GM21423 (cell line): Measurements from ENCODE around the gene MPP4.
"Not testable (repeated sequence)": the region's sequence is repeated elsewhere in the genome, so short reads cannot be mapped to it uniquely, and the experiment has no call there.

ENCODE experiments used
- ATAC-seq: cut with Tn5 transposase; IDR thresholded peaks from one replicate; pipeline ENCODE4 v1.9.1; 2021; ENCODE audit warnings: mild to moderate bottlenecking, moderate library complexity; ENCODE audit not compliant: unreplicated experiment

The MPP4 gene

DNA sequence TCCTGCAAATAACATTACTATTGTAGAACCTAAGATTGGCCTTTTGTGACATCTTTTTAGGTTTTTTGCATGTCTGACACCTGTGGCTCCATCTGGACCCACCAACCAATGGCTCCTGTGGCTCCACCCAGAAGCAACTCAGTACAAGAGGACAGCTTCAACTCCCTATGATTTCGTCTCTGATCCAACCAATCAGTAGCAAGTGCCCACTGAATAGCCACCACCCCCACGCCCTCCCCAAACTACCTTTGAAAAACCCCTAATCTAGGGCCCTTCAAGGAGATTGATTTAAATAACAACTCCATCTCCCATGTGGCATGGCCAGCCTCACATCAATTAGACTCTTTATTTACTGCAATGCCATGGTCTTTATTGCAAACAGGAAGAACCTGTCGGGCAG, 23.6 kb downstream of the MPP4 start:
- no peak for ATAC-seq

DNA sequence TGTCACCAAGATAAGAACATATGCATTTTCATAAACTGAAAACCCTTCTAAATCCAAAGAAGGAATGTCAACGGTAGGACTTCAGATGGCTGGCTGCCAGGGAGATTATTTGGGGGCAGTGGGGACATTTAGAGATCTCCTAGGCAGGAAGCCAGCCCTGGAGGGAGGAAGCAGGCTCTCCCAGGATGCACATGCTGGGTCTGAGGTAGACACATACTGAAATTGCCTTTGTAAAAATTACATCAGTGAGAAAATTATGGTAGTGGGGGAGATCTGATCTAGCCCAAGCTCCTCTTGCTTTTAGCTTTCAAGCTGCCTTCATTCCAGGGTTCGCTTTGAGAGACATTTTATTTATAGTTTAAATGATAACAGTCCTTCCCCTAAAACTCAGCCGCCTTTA, 24.1 kb downstream of the MPP4 start:
- no peak for ATAC-seq

DNA sequence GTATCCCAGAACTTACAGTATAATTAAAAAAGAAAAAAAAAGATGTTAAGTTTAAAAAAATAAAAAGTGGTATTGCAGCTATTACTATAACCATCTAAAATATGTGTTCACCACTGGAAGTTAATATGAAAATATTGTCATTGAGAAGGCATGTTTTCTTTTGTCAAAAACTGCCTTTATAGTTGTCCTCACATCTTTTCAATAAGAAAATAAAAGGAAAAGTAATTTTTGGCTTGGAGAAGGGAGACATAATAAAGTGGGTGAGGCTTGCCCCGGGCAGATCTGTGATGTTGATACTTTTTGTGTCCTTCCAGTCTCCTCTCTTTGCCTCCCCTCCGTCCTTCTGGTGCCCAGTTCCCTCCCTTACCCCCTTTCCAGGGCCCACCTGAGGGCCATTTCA, 24.9 kb downstream of the MPP4 start:
- no peak for ATAC-seq

DNA sequence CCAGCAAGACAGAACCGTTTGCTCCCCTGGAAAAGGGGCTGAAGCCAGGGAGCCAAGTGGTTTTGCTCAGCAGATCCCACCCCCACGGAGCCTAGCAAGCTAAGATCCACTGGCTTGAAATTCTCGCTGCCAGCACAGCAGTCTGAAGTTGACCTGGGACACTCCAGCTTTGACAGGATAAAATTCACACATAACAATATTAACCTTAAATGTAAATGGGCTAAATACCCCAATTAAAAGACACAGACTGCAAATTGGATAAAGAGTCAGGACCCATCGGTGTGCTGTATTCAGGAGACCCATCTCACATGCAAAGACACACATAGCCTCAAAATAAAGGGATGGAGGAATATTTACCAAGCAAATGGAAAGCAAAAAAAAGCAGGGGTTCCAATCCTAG, 27.2 kb downstream of the MPP4 start:
- ATAC-seq: not testable (repeated sequence)

DNA sequence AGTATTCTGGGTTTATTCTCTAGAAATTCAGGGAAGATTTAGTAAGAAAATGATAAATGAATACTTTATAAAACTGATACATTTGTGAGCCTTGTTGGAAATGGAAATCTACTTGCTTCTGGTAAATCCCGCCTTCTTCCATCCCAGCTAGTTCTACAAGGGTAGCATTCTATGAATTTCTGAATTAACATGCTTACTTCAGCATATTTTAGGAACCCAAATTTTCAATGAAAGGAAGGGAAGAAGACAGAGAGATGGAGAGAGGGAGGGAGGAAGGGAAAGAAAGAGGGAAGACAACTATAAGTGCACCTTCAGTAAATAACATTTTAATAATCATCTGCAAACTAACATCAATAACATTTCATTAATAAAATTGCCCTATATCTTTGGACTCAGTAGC, 28.6 kb downstream of the MPP4 start:
- ATAC-seq: no peak

DNA sequence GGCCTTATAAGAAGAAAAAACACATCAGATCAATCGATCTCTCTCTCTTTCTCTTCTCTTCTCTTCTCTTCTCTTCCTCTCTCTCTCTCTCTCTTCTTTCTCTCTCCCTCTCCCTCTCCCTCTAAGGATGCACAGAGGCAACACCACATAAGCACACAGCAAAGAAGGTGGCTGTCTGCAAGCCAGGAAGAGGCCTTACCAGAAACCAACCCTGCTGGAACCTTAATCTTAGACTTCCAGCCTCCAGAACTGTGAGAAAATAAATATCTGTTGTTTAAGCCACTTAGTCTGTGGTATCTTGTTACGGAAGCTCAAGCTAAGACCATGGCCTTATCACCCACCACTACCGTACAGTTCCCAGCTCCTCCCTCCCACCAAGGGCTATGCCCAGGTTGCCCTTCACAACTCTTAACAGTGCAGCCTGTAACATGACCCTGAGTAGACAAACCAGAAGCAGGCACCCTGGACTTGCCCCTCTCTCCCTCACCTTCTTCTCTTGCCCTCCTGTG, 30.0 kb downstream of the MPP4 start:
- no peak for ATAC-seq

DNA sequence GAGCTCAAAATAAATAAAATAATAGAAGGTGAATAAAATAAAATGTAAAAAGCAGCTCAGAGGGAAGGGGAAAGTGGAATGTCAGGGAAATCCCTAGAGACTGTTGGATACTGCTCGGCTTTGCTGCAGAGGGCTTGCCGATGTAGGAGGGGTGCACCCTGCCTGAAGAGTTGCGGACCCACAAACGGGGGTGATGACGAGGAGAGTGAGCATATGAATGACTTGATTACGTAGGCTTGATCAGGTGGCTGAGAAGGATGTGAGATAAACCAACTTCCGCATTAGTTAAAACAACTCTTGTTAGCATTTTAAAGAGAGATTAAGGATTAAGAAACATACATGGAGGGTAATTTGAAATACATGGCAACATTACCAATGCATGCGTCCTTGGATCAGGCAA, 34.1 kb downstream of the MPP4 start:
- ATAC-seq: no peak

DNA sequence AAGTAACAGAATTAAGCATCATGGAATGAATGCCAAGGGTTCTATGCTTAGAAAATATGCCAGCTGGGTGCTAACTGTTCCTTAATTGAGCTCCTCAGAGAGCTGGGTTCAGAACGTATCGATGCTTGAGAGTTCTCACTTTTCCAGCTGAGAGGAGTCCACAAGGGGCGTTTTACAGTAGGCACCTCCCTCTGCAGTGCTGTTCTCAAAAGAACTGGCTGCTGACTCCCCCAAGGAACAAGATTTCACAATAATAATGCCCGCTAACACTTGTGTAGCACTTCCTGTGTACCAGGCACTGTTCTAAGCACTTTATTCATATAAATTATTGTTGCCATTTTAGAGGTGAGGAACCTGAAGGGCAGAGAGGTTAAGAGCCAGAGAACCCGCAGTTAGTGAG, 37.1 kb downstream of the MPP4 start:
- ATAC-seq: no peak

DNA sequence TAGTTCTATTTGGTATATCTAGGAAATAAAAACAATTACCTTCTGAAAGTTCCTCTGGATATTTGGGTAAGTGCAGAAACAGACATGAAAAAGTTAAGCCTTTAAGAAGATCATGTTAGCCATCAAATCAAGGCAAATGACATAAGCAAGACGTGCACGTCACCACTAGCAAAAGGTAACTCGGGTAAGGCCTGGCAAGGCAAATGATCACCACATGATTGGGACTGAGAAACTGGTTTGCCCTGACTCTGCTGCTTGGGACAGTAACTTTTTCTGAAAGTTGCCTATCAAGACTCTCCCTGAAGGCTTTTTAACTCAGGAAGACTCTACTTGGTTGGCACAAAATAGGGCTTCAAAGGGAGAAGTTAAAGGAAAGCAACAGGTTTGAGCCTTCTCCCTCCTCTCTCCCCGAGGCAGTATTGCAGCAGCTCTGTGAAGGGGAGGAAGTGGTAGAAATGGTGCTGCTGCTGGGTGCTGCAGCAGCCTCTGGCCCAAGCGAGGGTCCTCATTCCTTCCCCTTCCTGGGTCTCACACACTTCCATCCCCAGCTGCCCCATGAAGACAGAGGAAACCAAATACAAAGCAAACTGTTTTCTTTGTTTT, 38.0 kb downstream of the MPP4 start:
- ATAC-seq: no peak

DNA sequence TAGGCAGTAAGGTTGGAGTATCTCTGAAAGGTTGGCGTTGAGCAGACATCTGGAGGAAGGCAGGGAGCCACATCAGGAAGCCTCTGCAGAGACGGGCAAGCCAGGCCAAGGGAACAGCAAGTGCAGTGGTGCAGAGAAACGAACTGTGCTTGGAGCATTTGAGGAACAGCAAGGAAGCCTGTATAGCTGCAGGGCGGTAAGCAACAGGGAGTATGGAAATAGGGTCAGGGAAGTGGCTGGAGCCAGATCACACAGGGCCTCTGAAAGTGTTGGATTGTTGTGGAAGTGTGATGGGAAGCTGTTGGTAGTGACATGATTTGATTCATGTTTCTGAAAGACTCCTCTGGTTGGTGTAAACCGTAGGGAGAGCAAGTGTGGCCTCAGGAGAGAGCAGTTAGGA, 41.7 kb downstream of the MPP4 start:
- ATAC-seq: no peak

DNA sequence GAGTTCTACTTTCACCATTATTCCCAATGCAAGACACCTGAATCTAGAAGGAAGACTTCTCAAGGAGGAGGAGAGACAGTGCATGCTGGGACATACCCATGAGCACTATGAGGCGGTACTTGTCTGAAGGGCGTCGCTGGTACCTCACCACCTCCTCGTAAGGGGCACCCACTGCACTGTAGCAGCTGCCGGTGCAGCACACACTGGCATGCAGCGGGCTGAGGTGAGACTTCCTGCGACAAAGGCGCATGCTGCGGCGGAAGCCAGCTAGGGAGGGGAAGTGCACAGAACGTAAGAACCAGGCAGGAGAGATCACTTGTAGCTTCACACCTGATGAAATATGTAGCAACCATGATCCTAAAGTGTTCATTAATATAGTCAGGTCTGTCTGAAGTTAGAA, 42.3 kb downstream of the MPP4 start:
- no peak for ATAC-seq

DNA sequence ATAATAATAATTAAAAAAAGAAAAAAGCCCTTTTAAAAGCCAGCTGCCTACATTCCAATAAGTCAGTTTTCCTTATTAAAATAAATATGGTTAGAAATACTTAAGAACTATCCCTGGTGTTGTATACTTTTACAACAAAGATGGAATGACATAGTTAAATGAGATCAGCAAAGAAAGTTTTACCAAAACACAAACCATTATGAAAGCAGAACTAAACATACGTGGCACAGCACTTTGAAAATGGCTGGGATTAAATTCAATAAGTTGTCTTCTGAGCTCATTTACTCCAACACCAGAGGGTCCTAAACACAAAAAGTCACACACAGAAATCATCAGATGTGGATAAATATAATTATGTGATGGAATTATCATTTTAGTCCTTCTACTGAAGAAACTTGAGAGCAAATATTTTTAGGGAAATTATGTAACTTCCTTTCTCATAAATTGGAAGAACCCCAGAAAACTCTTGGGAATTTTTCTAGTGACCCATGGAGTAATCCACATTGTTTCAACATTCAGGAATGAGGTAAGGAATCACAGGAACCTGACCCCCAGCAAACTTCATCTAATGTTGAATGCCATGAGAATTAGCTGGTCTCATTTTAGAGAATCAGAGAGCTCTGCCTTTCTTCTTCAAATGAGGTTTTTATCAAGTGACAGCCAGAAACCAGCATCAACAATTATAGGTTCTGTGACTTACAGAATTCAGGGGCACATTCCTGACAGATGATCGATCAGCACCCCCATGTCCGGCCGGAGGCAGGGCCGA, 43.6 kb downstream of the MPP4 start:
- ATAC-seq: no peak

DNA sequence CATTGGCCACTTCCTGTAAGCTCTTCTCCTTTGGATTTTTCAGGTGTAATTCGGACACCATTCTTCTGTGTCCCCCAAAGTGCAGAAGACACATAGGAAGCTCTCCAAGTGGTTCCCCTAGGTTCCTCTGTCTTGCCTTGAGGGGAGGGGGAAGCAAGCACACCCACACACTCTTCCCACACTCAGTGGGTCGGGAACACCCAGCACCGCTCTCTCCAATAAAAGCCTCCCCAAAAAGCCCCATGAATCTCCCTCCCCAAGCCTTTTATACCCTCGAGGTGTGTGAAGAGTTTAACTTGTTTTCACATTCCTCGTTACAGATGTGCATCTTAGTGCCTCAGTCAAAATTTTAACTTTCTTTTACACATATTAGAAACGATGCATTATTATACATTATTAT, 45.2 kb downstream of the MPP4 start:
- no peak for ATAC-seq

DNA sequence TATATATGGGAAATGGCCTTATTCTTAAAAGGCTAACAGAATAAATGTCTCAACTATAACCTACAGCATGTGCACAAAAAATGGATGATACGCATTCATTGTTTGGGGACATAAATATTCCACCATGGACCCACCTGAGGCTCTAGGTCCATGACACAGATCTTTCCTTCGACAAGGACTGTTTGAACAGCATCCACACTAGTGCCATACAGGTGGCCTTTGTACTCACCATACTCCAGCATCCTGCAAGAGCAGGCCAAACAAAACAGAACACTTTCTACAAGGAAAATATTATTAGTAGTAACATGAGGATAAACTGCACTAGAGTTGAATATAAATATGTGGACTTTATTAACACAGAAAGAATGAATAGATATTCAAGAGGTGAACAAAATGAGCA, 49.0 kb downstream of the MPP4 start:
- no peak for ATAC-seq

DNA sequence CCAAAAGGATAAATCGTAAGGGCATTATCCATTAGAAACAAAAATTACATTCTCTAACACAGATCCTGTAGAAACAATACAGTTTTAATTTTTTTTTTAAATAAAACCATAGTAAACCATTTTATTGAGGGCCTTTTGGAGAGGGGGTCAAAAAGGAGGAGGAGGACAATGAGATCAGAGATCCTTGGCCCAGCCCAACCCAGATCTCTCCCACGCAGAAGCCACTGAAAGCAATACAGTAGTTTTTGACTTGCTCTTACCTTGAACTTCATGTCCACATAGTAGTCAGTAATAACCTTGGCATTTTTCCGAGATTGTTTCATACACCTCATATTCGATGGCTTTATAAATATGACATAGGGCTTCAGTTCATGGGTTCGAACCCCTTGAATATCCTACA, 51.0 kb downstream of the MPP4 start:
- ATAC-seq: no peak

DNA sequence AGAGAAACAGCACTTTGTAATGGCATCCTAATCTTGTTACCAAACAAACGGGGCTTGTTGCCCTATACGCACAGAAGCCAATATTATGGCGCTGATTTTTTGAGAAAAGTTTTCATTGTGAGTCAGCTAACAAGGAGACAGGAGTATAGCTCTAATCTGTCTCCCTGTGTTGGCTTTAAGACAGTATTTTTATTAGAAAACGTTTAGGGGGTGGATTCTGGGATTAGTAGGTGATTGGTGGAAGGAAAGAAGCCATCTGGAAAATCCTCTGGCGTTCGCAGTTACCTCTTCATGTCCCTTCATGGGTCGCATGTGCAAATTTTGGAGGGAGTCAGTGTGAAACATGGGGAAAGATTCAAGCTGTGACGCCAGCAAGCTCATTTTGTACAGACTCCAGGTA, 54.4 kb downstream of the MPP4 start:
- no peak for ATAC-seq

DNA sequence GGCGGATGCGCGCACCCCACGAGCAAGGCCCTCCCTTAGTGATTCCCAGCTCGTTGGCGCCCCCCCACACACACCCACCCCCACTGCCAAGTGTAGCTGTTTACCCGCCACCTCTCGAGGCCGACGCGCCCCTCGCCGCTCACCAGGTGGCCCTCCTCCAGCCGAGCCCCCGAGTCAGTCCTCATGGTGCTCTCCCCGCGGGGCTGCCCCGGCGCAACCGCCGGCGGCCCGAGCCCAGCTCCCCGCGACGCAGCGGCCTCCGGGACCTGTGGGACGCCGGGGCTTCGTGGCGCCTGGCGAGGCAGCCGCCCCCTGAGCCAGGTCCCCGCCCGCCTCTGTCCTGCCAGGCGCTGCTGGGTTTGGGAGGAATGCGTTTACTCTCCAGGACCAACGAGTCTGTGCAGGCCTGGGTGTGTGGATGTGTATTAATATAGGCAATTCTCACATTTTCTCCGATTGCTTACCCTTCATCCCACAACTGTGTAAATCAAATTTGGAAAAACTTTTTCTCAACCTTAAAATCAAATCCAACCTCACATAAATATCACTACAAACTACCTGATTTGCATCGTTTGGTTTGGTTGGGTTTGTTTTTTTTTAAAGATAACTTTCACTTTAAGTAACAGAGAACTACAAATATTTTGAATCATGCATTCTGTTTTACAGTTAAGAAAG, 55.1 kb downstream of the MPP4 start, which contains the start of gene TMEM237:
TMEM237 (minus strand) TSS at position 288 of the 675 bp plus-strand sequence; CDS start at position 185, 103 bp downstream.
- ATAC-seq: peak; percentile 44

DNA sequence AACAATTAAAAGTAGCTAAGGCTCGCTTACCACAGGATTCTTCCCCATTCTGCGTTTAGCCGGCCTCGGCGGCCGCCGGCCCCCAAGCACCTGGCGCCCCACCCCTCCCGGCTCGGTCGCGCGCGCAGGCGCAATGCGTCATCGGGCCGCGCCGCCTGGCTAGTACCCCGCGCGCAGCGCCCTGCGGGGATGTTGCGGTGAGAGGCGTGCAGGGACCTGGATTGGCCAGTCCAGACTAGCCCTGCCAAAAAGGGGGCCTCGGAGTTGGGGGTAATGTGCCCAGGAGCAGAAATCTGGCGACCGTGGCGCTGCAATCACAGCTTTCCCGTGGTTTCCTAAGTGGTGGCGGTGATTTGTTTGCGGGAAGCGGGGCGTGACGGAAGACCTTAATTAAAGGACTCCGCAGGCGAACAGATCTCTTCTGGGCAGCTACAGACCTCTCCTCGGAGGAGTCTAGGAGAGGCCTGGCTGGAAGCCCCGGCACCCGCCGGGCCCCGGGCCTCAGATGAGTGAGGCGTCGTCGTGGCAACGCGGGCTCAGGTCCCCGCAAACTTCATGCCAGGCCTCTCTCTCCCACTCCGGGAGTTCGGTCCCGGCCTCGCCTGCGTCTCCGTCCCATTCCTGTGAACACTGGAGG, 55.7 kb downstream of the MPP4 start:
- peak; percentile 79 for ATAC-seq

DNA sequence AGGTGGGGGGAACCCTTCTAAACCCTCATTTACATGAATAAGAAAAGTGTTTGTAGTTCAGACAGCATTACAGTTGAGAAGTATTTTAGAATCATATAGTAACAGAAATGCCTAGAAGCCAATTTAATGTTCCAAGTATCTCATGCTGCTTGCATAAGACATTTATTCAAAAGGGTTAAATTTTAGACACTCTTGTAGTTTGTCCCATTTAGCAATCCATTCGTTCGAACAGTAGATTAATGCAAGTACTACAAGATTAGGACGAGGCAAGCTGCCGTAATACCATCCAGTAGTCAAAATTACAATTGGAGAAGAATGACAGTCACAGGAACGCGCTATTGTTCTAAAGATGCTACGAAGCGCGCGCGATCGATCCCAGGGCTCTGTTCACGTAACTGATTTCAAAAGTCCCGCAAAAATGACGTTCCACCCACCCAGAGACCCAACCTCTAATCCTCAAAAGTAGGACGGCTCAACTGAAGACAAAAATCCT, 56.3 kb downstream of the MPP4 start:
- ATAC-seq: peak; percentile 36

DNA sequence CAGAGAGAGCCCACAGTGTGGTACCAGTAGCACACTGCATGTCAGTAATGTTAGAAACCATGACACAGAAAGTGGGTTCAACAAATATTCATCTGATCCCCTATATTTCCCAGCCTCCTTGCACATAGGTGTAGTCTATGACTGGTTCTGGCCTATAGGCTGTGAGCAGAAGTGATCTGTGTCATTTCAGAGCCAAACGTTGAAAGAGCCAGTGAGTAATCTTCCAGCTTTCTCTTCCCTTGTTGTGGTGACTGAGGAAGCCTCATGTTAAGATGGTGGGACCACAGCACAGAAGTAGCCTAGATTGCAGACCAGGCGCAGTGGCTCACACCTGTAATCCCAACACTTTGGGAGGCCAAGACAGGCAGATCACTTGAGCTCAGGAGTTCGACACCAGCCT, 59.2 kb downstream of the MPP4 start:
- no peak for ATAC-seq

DNA sequence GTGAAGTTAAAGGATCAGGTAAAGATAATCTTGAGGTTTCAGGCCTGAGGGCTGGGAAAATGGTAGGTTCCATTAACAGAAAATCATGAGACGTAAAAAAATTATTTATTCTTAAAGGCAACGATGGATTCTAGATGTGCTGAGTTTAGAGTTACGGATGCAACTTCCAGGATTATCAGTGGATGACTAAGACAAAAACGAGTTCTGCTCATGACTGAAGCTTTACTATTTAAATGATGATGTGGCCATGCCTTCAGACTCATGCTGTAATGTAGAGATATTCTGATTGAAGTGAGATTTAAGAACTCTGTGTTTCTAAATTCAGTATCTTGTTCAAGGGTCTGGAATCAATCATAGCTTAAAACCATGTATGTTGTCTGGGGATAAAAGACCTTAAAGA, 60.1 kb downstream of the MPP4 start:
- no peak for ATAC-seq
